Germinal center (tissue), 1 donor: ENCODE data around the gene C19orf44.
"Not testable (repeated sequence)": the region's sequence is repeated elsewhere in the genome, so short reads cannot be mapped to it uniquely, and the experiment has no call there.

Source experiments
- DNase-seq: peaks from one replicate; pipeline ENCODE4 v3.0.0; 2012; ENCODE audit warnings: mixed read lengths, low spot score

Gene C19orf44

DNA sequence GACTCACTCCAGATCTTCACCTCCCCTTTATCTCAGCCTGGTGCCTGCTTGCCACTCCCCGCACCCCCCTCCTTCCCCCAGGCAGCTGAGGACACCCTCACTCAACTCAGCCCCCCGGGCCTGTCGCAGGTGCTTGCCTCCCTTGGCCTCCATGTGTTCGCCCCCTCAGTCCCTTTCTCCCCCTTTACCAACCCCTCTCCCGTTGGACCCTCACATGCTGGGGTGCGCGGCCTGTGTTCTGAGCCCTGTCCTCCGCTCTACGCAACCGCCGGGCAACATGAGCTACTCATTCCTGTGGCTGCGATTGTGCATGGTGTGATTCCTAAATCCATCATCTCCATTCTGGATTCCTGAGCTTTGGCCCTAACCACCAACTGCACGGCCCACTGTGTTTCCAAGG is 40.9 kb downstream of the C19orf44 start:
- no peak for DNase-seq

DNA sequence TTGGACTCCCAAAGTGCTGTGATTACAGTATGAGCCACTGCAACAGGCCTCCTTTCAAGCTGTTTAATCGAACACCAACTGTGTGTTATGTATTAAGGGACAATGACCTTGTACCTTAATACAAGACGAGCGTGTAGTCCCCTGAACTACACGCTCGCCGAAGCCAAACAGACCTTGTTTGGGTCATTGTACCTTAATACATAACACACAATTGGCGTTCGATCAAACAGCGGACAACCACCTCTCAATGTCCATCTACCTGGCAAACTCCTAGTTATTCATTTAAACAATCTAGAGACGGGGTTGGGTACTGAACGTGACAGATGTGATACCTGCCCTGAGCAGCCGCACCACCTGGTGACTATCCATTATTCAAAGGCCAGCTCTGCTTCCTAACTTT is 44.8 kb downstream of the C19orf44 start:
- no peak for DNase-seq

DNA sequence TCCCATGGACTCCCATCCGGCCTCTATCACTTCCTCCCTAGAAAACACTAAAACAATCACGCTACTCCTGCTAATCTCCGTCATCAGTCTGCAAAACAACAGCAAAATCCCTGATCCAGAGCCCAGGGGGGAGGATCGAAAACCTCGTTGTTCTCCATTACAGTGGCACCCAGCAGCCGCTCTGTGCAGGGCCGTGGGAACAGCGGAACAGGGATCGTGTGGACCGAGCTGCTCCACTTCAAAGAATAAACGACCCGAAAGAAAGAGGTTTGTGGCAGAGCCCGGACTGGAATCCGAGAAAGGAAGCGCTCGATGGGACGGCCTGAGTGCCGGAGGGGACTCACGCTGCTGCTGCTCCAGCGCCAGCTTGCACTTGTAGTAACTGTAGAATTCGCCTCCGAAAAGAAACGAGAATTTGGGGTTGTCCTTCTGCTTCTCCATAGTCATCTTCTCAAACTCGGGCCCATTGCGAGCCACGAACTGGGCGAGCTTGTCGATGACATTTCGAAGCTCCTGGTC is 45.4 kb downstream of the C19orf44 start:
- no peak for DNase-seq

DNA sequence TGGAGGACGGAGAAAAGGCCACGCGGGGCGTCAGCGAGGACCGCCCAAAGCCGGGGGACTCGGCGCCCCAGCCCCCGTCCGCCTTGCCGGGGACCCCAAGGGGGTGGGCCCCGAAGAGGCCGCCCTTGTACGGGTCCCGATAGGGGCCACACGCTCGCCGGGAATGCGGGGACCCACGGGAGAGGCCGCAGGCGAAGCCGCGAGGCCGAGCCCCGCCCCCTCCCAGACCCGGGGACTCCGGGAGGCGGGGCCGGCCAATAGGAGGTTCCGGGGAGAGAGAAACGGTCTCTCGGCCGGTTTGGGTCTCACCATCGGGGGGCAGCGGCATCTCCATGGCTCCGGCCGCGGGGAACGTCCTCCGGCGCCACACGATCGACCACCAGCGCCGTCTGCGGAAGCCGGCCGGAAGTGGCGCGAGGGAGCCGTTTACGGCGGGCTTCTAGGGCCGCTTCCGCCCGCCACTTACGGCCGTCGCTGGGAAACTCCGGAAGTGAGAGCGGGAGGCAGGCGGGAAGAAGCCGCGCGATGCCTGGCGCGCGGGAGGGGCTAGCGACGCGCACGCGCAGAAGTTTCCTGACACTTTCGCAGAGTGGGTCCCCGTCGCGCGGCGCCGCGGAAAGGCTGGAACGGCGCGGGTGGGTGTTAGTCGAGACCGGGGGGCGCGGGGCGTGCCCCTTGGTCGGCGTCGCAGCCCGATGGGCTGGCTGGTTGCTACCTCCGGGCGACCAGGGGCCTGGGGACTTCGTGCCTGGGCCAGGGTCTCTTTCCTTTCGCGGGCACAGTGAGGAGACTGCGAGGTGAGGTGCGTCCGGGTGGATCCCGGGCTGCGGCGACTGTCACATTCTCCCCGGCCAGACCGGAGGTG is 46.1 kb downstream of the C19orf44 start, which contains the start of gene CHERP:
CHERP (minus strand) TSS at position 393 of the 865 bp plus-strand sequence; CDS start at position 334, 59 bp downstream.
- DNase-seq: peak; percentile 93

DNA sequence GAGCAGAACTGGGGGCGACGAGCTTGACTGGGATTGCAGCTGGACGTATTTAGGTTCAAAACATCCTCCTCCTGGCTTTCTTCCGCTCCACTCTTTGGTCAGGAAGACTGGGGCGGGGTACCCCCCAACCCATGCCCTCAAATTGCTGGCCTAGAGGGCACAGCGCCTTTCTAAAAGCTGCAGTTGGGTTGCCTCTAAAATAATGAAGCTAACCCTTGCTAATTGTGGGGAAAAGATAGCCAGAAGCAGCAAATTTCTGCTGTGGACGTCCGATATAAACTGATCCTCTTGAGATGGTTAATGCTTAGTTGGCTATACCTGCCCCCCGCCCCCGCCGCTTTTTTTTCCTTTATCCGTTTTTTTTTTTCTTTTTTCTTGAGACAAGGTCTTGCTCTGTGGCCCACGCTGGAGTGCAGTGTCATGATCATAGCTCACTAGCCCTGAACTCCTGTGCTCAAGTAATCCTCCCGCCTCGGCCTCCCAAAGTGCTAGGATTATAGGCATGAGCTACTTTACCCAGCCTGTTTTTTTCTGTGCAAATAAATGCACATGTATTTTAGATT is 46.8 kb downstream of the C19orf44 start:
- no peak for DNase-seq

DNA sequence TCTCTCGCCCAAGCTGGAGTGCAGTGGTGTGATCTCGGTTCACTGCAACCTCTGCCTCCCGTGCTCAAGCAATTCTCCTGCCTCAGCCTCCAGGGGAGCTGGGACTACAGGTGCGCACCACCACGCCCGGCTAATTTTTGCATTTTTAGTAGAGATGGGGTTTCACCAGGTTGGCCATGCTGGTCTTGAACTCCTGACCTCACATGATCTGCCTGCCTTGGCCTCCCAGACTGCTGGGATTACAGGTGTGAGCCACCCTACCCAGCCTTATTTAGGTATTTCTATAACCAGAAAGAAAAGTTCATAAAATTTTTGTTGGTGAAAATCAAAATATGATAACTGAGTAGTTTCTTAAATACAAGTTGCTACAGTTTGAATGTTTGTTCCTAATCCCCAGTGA is 47.5 kb downstream of the C19orf44 start:
- DNase-seq: not testable (repeated sequence)

DNA sequence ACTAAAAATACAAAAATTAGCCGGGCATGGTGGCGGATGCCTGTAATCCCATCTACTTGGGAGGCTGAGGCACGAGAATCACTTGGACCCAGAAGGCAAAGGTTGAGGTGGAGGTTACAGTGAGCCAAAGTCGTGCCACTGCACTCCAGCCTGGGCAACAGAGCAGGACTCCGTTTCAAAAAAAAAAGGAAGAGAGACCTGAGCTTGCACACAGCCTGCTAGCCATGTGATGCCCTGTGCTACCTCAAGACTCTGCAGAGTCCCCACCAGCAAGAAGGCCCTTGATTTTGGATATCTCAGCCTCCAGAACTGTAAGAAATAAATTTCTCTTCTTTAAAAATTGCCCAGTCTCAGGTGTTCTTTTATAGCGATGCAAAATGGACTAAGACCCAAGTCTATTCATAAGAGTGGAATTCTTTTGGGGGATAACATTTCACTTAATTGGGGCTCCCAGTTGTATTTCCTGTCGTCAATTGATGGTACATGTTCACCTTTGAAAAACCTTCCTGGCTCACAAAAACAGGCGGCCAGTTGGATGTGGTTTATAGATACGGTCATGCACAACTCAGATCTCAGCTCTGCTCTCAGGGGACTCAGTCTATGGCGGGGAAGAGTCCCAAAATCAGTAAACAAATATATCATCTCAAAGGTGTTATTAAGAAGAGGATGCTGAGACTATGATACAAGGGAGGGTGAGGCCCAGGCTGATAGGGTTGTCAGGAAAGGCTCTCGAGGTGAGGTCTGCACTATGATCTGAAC is 48.5 kb downstream of the C19orf44 start:
- no peak for DNase-seq

DNA sequence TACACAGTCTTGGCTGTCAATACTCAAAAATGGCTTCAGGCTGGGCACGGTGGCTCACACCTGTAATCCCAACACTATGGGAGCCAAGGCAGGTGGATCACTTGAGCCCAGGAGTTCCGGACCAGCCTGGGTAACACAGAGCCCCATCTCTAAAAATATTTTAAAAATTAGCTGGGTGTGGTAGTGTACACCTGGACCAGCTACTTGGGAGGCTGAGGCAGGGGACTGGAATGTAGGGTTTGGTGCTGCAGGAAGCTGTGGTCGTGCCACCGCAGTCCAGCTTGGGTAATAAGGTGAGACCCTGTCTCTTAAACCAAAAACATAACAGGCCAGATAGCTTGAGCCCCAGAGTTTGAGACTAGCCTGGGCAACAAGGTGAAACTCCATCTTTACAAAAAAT is 52.8 kb downstream of the C19orf44 start:
- no peak for DNase-seq

DNA sequence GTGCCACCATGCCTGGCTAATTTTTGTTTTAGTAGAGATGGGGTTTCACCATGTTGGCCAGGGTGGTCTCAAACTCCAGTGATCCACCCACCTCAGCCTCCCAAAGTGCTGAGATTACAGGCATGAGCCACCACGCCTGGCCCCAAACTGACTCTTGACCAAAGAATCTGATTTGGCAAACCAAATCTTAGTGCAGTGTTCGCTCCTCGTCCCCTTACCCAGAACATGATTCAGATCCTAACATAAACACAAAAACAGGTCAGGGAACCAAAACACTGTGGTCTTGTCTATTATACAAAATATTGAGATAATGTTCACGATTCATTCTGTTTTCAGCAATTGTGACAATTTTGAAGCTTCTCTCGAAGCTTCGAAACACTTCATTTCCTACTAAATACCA is 55.7 kb downstream of the C19orf44 start:
- not testable (repeated sequence) for DNase-seq

DNA sequence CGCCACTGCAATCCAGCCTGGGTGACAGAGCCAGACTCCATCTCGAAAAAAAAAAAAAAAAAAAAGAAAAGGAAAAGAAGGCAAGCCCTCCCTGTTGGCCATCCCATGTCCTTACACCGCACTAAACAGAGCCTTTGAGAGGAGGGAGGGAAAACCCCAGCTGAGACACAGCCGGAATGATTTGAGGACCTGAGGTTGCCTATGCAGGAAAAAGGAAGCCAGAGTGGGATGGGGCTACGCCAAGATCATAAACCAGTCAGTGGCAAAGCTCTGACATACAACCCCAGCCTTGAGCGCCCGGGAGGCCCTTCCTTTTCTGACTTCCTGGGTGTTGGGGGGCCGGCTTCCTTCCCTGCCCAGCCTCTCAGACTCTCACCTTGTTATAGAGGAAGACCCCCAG is 58.6 kb downstream of the C19orf44 start:
- DNase-seq: no peak

DNA sequence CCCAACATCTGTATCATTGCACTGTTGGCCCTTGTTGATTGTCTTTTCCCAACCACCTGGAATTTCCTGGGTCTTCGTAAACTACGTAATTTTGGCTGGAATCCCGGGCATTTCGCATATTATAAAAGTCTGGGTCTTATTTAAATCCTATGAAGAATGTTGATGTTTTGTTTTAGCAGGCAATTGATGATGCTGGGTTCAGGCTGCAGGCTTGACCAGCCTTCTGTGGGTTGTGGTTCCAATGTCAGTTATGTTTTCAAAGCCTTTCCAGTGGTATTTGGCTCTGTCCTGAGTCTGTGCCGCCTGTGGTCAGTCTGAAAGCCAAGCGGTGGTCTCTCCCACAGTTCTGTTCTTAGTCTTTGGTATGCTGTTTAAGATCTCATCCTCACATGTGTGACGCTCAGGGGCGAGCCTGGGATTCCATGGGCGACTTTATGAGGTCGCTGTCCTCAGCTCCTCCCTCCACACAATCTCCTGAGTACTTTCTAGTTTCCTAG is 63.6 kb downstream of the C19orf44 start:
- DNase-seq: no peak

DNA sequence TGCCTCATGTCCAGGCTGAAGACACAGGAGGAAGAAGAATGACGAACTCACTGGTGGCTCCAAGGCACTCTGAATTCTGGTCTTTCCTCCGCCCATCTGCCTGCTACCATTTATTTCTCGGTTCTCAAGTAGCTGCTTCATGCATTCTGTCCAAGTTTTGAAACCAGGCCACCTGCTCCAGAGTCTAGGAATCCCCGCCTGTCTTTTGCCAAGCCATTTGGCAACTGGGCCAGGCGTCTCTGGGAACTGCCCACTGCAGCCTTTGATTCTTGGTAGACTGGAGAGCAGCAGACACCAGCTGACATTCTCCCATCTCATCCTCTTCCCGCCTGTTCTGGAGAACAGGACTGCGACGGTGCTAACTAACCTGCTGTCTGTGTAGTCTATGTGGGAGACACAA is 65.2 kb downstream of the C19orf44 start:
- no peak for DNase-seq

DNA sequence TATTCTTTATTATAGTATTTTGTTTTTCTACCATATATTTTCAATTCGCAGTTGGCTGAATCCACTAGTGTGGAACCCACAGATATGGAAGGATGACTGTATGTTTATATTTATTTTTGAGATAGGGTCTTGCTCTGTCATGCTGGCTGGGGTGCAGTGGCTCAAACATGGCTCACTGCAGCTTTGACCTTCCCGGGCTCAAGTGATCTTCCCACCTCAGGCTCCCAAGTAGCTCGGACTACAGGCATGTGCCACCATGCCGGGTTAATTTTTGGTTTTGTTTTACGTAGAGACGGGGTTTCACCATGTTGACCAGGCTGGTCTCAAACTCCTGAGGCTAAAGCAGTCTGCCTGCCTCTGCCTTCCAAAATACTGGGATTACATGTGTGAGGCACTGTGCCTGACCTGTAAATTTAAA is 66.4 kb downstream of the C19orf44 start:
- DNase-seq: no peak

DNA sequence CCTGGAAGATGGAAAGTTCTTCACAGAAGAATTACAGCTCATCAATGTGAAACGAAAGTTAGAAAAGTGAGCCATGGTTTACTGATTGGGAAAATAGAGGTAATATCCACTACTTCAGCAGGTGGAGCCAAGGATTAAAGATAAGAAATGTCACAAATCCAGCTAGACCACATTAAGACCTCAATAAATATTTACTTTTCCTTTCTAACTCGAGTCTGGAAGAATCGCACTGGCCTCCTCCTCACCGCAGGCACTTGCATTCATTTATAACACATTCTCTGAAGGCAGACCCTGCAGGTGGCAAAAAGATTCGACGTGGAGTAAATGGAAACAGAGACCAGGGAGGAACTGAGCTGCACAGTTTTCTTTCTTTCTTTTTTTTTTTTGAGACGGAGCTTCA is 68.6 kb downstream of the C19orf44 start:
- DNase-seq: no peak

DNA sequence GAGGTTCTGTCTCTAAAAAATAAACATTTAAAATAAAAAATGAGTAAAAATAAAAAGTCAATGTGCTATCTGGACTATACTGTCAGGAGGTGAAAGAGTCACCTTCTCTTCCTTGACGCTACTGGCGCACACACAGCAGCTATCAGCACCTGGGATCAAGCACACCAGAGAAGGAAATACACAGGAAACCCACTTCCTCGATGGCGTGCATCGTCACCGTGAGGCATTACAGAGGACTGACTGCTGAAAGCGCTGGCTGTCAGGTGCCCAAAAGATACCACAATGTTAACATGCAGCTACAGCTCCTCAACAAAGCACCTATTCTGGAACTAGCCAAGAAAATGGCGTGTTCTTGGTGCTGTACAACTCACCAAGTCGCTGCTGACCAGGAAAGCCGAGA is 70.0 kb downstream of the C19orf44 start:
- no peak for DNase-seq

DNA sequence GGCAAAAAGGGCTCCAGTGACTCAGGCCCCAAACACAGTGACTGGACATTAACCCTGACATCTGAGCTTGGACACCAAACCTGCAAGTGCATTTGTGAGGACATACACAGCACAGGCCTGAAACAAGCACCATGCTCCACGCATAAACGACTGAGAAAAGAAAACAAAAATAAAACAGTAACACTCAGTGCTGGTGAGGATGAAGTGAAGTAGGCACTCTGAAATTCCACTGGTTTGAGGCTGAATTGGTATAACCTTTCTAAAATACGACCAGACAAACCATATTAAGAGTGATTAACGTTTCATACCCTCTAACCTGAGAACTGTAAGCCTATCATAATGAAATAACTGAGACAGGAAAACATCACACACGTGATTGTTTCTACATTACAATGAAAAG is 70.5 kb downstream of the C19orf44 start:
- no peak for DNase-seq

DNA sequence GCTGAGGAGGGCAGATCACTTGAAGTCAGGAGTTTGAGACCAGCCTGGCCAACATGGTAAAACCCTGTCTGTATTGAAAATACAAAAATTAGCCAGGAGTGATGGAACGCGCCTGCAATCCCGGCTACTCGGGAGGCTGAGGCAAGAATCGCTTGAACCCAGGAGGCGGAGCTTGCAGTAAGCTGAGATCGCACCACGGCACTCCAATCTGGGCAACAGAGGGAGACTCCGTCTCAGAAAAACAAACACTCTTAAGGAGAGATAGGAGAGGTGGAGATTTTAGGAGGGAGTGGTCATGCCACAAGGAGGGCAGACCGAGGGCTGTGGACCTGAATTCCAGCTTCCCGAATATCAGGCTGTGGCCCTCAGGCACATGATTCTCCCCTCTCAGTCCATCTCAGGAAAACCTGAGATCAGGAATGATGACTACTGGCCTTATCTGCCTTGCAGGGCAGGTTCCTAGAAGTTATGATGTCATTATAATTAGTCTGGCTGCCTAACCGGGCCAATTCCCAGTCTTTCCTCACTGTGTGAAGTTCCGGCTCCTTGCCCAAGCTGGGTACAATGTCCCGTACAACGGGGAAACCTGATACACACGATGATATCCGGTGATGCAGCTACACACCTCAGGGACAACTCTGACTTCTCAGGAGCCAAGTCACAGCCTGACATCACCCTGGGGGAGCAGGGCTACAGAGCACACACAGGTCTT is 73.6 kb downstream of the C19orf44 start:
- no peak for DNase-seq
